ENCODE data around the gene DISC1. TPM values are rescaled to one million over a fixed set of nuclear protein-coding genes. Genes with fewer than 3 reads are reported as not detected.

DISC1 gene
- total RNA-seq, 4 donors from 2014 or later, result 3.3 to 11.4 (median 4.2) TPM

- Histone ChIP-seq H3K27me3 (no peaks in the 10 kb centered on the region), H3K4me3 (no peak overlapping the region), H3K36me3 (no peaks in the 10 kb centered on the region), H3K4me1 (peaks cover 0 to under 1% (median 0%) of the 10 kb centered on the region in 3 donors), H3K27ac (no peak overlapping the region), H3K9me3 (no peaks in the 10 kb centered on the region)
- no peak for DNase-seq
- 81 to 100% methylated on average over 3 of the region's 3 CpGs for WGBS, 2 donors
- intact Hi-C loops (cut with DNase I), result no loop called here
- TF ChIP-seq POLR2A (IDR thresholded peaks at IDR 0.05), result no peak
- no peak for TF ChIP-seq CTCF (IDR thresholded peaks at IDR 0.05)
These were observed 229.8 kb downstream of the DISC1 start for GRCh38 chr1:231856426-231856825.

GRCh38 chr1:231856894-231857293 is 230.3 kb downstream of the DISC1 start:
- TF ChIP-seq POLR2A (IDR thresholded peaks at IDR 0.05), result no peak
- no peak for TF ChIP-seq CTCF (IDR thresholded peaks at IDR 0.05)
- H3K27ac ChIP-seq, result no peak overlapping the region
- no peaks in the 10 kb centered on the region for H3K36me3 ChIP-seq
- H3K4me1 ChIP-seq, result peaks cover 0 to 5% (median 0%) of the 10 kb centered on the region in 3 donors
- 88 to 95% methylated on average over 4 of the region's 4 CpGs for WGBS, 2 donors
- no peaks in the 10 kb centered on the region for H3K9me3 ChIP-seq
- no peak overlapping the region for H3K4me3 ChIP-seq
- DNase-seq, result no peak
- intact Hi-C loops (cut with DNase I), result no loop called here
- H3K27me3 ChIP-seq, result no peaks in the 10 kb centered on the region

- Histone ChIP-seq H3K4me3 (no peak overlapping the region), H3K36me3 (no peaks in the 10 kb centered on the region), H3K27ac (no peak overlapping the region), H3K9me3 (no peaks in the 10 kb centered on the region), H3K4me1 (peaks cover 0 to 5% (median 0%) of the 10 kb centered on the region in 3 donors), H3K27me3 (no peaks in the 10 kb centered on the region)
- 89 to 92% methylated on average over 8 of the region's 8 CpGs for WGBS, 2 donors
- TF ChIP-seq CTCF (IDR thresholded peaks at IDR 0.05) (no peak), POLR2A (IDR thresholded peaks at IDR 0.05) (no peak)
- intact Hi-C loops (cut with DNase I), result no loop called here
- no peak for DNase-seq
These were observed 231.1 kb downstream of the DISC1 start for GRCh38 chr1:231857609-231858135.

- no peak for TF ChIP-seq CTCF (IDR thresholded peaks at IDR 0.05)
- no peak for TF ChIP-seq POLR2A (IDR thresholded peaks at IDR 0.05)
- no peak for DNase-seq
- no peaks in the 10 kb centered on the region for H3K27me3 ChIP-seq
- intact Hi-C loops (cut with DNase I), result no loop called here
- no peaks in the 10 kb centered on the region for H3K36me3 ChIP-seq
- H3K4me1 ChIP-seq, result peaks cover 0 to 6% (median 0%) of the 10 kb centered on the region in 3 donors
- no peak overlapping the region for H3K27ac ChIP-seq
- no peaks in the 10 kb centered on the region for H3K9me3 ChIP-seq
- WGBS, 2 donors, result 81 to 82% methylated on average over 5 of the region's 5 CpGs
- no peak overlapping the region for H3K4me3 ChIP-seq
These were observed 233.9 kb downstream of the DISC1 start for GRCh38 chr1:231860221-231861088.
